Small intestine (tissue), 7 donors: ENCODE results near the gene DGAT2. TPM values are rescaled to one million over a fixed set of nuclear protein-coding genes. Genes with fewer than 3 reads are reported as not detected.

Source experiments
- DNase-seq, 2 donors: peaks; one replicate each; pipeline versions ENCODE4 v3.0.0 to v3.0.0-alpha.2; 2013
- FAIRE-seq: peaks from 2 replicates; lab custom pipeline; 2012; peaks lifted over from hg19 to GRCh38; lab: Jason Lieb, UNC
- H3K27ac ChIP-seq, 3 donors: one replicate each; pipeline ENCODE4 v1.5.1; 2013; ENCODE audit warnings: low read length in 2 of 3, mild to moderate bottlenecking in 2 of 3, control low read depth in 1 of 3, inconsistent platforms in 1 of 3, low read depth in 1 of 3, moderate library complexity in 1 of 3
- H3K27me3 ChIP-seq, 3 donors: one replicate each; pipeline ENCODE4 v1.6.1; 2013; ENCODE audit warnings: low read length in 3 of 3, inconsistent platforms in 1 of 3; ENCODE audit not compliant: control insufficient read depth in 3 of 3, insufficient read depth in 3 of 3
- H3K36me3 ChIP-seq, 3 donors: one replicate each; pipeline ENCODE4 v1.6.1; 2013; ENCODE audit warnings: low read length in 3 of 3, inconsistent platforms in 1 of 3, low read depth in 1 of 3, mild to moderate bottlenecking in 1 of 3, moderate library complexity in 1 of 3; ENCODE audit not compliant: control insufficient read depth in 3 of 3, insufficient read depth in 2 of 3
- H3K4me1 ChIP-seq, 3 donors: one replicate each; pipeline ENCODE4 v1.6.1; 2013; ENCODE audit warnings: low read length in 2 of 3, inconsistent platforms in 1 of 3, low read depth in 1 of 3, mild to moderate bottlenecking in 1 of 3, moderate library complexity in 1 of 3; ENCODE audit not compliant: control insufficient read depth in 3 of 3, insufficient read depth in 2 of 3
- H3K4me3 ChIP-seq, 3 donors: one replicate each; pipeline ENCODE4 v1.5.1; 2013; ENCODE audit warnings: low read length in 3 of 3, control low read depth in 1 of 3, inconsistent platforms in 1 of 3, low read depth in 1 of 3, mild to moderate bottlenecking in 1 of 3, moderate library complexity in 1 of 3
- H3K9me3 ChIP-seq, 2 donors: one replicate each; pipeline ENCODE4 v1.6.1; 2013; ENCODE audit warnings: low read depth in 1 of 2, low read length in 1 of 2; ENCODE audit not compliant: control insufficient read depth in 2 of 2, insufficient read depth in 1 of 2
- WGBS, 3 donors: extraction: QIAGEN DNeasy Blood & Tissue Kit; methylation state at CpG; one replicate each; pipeline ENCODE4 v1.1.7; 2013; 5-methylcytosine and 5-hydroxymethylcytosine counted together
- polyA plus RNA-seq, 4 donors: library from polyadenylated mRNA; stranded (reverse) in 3 of 4; unstranded in 1 of 4; fragments of 200-250 nt in 3 of 4; fragments of 120-200 nt in 1 of 4; gene quantifications; one replicate each; pipeline versions ENCODE4 v1.2.1 to v1.2.3, GENCODE V29; 2013
- donor health status: healthy with polysubstance abuse.
- donor health status: control.
- donor health status: control.
- donor health status: Bipolar disorder and iron deficiency.
- donor health status: healthy.

DGAT2 gene
- polyA plus RNA-seq, 4 donors, result 5.8 to 97.5 (median 16.4) TPM

DNA sequence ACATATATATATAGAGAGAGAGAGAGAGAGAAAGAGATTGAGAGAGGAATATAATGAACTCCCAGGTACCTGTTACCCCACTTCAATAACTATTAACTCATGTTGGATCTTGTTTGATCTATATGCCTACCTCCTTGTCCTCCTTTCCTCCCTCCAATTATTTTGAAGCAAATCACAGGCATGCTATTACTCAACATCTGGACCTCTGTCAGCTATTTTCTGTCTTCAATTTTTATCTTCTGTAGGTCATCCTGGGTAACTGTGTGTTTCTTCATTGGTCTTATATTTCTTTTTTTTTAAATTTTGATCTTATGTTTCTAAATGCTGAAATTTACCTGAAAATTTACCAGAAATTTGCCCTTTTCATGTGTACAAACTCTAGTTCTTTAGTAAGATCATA is 71.3 kb downstream of the DGAT2 start:
- no peak overlapping the region for H3K27ac ChIP-seq
- no peaks in the 10 kb centered on the region for H3K4me1 ChIP-seq
- H3K4me3 ChIP-seq, result no peak overlapping the region
- no peak for DNase-seq
- FAIRE-seq, result no peak
- H3K9me3 ChIP-seq, result no peaks in the 10 kb centered on the region
- H3K27me3 ChIP-seq, result no peaks in the 10 kb centered on the region
- H3K36me3 ChIP-seq, result peaks cover 0 to 6% (median 1%) of the 10 kb centered on the region in 3 donors

DNA sequence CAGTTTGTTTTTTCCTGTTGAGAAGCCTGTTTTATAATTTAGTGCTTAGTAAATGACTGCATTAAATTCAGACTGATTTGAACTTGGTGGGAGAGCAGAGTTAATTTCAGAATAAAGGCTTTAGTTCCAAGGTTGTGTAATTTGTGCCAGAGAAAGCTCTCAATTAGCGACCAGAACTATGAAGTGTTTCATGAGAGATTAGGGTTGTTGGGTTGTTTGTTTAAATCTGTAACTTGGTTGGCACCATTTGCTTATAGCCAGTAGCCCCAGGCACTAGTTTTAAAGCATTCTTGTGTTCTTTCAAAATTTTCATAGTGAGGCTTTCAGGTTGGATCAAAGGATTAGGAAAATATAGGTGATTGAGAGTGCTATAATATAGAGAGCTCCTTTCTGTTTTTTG is 71.9 kb downstream of the DGAT2 start:
- H3K4me1 ChIP-seq, result no peaks in the 10 kb centered on the region
- H3K4me3 ChIP-seq, result no peak overlapping the region
- no peak overlapping the region for H3K27ac ChIP-seq
- DNase-seq (no peak), FAIRE-seq (no peak)
- no peaks in the 10 kb centered on the region for H3K9me3 ChIP-seq
- peaks cover 0 to 6% (median 1%) of the 10 kb centered on the region in 3 donors for H3K36me3 ChIP-seq
- H3K27me3 ChIP-seq, result no peaks in the 10 kb centered on the region
- 84 to 95% (median 93%) methylated on average over 1 of the region's 1 CpG for WGBS, 3 donors

DNA sequence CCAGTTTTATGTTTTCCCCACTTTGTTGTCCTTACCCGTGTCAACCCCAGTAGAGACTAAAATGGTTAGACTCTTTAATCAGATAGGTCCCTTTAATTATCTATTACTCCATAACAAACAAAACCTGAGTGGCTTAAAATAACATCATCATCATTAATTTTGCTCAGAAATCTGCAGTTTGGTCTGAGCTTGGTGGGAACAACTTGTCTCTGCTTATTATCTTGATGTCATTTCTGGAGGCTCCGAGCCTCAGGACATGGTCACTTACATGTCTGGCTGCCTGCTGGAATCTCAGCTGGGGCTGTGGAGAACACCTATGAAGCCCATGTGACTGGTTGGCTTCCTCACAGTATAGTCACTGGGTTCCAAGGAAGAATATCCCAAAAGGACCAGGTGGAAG is 73.2 kb downstream of the DGAT2 start:
- 92 to 100% (median 96%) methylated on average over 2 of the region's 2 CpGs for WGBS, 3 donors
- Histone ChIP-seq H3K9me3 (no peaks in the 10 kb centered on the region), H3K4me1 (no peaks in the 10 kb centered on the region), H3K27ac (no peak overlapping the region), H3K36me3 (peaks cover 0 to 6% (median 1%) of the 10 kb centered on the region in 3 donors), H3K4me3 (no peak overlapping the region), H3K27me3 (no peaks in the 10 kb centered on the region)
- DNase-seq (no peak), FAIRE-seq (no peak)

DNA sequence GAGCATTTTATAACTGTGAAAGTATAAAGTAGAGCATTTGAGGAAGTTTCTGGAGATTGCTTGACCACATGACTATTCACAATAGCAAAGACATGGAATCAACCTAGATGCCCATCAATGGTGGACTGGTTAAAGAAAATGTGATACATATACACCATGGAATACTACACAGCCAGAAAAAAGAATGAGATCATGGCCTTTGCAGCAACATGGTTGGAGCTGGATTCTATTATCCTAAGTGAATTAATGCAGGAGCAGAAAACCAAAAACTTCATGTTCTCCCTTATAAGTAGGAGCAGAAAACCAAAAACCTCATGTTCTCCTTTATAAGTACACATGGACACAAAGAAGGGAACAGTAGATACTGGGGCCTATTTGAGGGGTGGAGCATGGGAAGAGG is 76.7 kb downstream of the DGAT2 start:
- Histone ChIP-seq H3K4me1 (no peaks in the 10 kb centered on the region), H3K27ac (no peak overlapping the region), H3K36me3 (no peaks in the 10 kb centered on the region), H3K27me3 (no peaks in the 10 kb centered on the region), H3K4me3 (no peak overlapping the region), H3K9me3 (no peaks in the 10 kb centered on the region)
- FAIRE-seq (no peak), DNase-seq (no peak)

DNA sequence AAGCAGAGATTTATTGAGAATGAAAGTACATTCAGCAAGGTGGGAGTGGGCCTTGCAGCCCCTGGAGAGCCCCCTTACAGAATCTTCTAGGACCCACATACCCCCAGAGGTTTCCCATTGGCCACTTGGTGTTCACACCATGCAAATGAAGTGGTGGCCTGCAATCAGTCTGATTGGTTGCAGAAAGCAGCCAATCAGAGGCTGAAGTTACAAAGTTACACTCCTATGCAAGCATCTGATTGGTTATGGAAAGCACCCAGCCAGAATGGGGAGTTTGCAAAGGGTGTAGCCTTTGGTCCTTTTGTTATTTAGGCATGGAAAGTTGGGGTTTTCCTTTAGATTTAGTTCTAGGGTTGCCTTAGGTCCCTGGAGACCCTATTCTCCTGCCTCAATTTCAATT is 81.3 kb downstream of the DGAT2 start:
- Histone ChIP-seq H3K4me1 (no peaks in the 10 kb centered on the region), H3K27ac (no peak overlapping the region), H3K4me3 (no peak overlapping the region), H3K9me3 (no peaks in the 10 kb centered on the region), H3K27me3 (no peaks in the 10 kb centered on the region), H3K36me3 (peaks cover 0 to 6% (median 2%) of the 10 kb centered on the region in 3 donors)
- DNase-seq (no peak), FAIRE-seq (no peak)

DNA sequence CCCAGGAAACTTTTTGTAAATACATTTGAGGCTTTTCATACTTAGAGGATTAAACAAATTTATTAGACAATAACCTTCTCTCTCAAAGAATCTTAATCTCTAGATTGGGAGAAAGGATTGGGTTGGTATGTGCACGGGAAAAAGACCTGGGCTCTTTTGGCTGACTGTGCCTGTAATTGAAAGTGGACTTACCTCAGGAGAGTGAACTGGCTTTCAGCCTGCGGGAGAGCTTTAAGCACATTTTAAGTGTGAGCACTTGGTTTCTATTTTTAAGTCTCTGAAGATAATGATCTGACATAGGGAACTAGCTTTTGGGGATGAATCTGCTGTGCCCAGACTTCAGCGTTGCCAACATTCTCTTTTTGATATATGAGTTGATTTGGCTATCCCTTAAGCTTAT is 82.2 kb downstream of the DGAT2 start:
- H3K4me3 ChIP-seq, result no peak overlapping the region
- H3K27me3 ChIP-seq, result no peaks in the 10 kb centered on the region
- WGBS, 3 donors, result 55 to 80% (median 66%) methylated on average over 3 of the region's 3 CpGs
- H3K9me3 ChIP-seq, result no peaks in the 10 kb centered on the region
- DNase-seq (no peak), FAIRE-seq (no peak)
- no peak overlapping the region for H3K27ac ChIP-seq
- H3K36me3 ChIP-seq, result peaks cover 2 to 6% (median 2%) of the 10 kb centered on the region in 3 donors
- no peaks in the 10 kb centered on the region for H3K4me1 ChIP-seq

Other genes with a start within 250 kb of the DGAT2 start
- gene GDPD5, start 242.8 kb upstream of the DGAT2 start, polyA plus RNA-seq, result 10 to 100 TPM in 1 of 4 donors, 1 to 10 TPM in 3; 1.1 to 82.7 (median 6.1) TPM
- gene SERPINH1, start 206.5 kb upstream of the DGAT2 start, polyA plus RNA-seq, result 100 to 1,000 TPM in 1 of 4 donors, 10 to 100 TPM in 1, 1 to 10 TPM in 2; 8.1 to 151 (median 33.6) TPM
- gene MAP6, start 99.7 kb upstream of the DGAT2 start, polyA plus RNA-seq, result 1 to 10 TPM in 2 of 4 donors, under 1 TPM in 1, not detected in 1; 0.54 to 2.9 (median 2.5) TPM
- gene MOGAT2, start 50.9 kb upstream of the DGAT2 start, polyA plus RNA-seq, result 100 to 1,000 TPM; 112 to 243 (median 145) TPM
- 10 to 100 TPM in 1 of 4 donors, 1 to 10 TPM in 3; 5.4 to 13.2 (median 7.1) TPM for gene UVRAG, start 46.4 kb downstream of the DGAT2 start, polyA plus RNA-seq